ENCODE measurements around the gene SMYD2.

SMYD2 gene

DNA sequence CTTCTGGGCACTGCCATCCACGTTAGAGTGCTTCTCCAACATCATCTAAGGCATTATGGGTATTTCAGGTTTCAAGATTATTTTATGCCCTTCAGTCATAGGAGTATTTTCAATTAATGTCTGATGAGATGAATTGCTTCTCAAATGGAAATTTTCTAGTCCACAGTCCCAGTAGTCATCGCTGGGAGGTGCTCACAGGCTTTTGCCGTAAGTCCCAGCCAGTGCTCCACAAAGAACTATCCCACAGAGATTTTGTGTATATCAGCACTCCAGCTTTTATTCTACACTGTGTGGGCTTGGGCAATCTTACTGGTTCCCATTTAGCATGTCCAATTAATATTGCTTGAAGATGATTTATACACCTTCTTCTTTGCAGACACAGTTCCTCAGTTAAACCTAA is 61.0 kb downstream of the SMYD2 start:
- H3K4me3 ChIP-seq (ENCODE audit: control insufficient read depth, low read depth, low read length) = no peak overlapping the region
- DNase-seq (ENCODE audit: low read depth) = no peak
- TF ChIP-seq, protein P1, sequence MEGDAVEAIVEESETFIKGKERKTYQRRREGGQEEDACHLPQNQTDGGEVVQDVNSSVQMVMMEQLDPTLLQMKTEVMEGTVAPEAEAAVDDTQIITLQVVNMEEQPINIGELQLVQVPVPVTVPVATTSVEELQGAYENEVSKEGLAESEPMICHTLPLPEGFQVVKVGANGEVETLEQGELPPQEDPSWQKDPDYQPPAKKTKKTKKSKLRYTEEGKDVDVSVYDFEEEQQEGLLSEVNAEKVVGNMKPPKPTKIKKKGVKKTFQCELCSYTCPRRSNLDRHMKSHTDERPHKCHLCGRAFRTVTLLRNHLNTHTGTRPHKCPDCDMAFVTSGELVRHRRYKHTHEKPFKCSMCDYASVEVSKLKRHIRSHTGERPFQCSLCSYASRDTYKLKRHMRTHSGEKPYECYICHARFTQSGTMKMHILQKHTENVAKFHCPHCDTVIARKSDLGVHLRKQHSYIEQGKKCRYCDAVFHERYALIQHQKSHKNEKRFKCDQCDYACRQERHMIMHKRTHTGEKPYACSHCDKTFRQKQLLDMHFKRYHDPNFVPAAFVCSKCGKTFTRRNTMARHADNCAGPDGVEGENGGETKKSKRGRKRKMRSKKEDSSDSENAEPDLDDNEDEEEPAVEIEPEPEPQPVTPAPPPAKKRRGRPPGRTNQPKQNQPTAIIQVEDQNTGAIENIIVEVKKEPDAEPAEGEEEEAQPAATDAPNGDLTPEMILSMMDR (conservative IDR thresholded peaks at IDR 0.05; ENCODE audit: control insufficient read depth, insufficient read depth, low read depth, low read length) = no peak

DNA sequence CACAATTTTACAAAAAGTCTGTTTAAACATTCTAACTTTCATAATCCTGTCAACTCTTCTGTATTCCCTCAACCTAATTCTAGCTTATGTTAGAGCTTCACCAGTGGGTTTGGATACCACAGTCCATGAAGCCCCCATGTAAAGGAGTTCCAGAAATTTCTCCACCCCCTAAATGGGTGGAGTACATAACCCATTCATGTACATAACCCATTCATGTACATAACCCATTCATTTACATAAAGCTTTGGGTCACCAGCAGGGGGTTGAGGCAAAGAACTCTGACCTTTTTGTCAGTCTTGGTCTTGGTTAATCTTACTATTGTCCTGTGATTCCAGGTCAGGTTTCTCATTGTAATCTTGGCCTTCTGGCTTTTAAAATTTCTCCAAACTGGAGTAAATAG is 61.6 kb downstream of the SMYD2 start:
- H3K4me3 ChIP-seq (ENCODE audit: control insufficient read depth, low read depth, low read length) = no peak overlapping the region
- DNase-seq (ENCODE audit: low read depth) = no peak
- TF ChIP-seq, protein P1 (conservative IDR thresholded peaks at IDR 0.05; ENCODE audit: control insufficient read depth, insufficient read depth, low read depth, low read length) = peak; percentile 16

DNA sequence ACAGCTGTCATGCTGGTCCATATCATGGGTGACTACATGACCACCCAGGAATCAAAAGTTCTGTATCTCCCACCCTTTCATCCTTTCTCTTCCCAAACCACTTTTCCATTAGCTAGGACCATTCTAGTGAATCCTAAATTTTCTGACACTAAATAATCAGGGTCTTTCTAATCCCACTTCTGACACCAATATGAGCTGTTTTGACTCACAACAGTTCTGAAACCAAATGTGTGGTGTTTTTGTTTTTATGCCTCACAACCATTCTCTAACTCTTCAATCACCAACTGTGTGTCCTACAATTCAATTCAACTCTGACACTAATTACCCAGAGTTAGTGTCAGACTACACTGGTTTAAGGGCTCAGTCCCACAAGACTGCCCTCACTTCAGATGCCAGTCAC is 63.9 kb downstream of the SMYD2 start:
- no peak overlapping the region for H3K4me3 ChIP-seq (ENCODE audit: control insufficient read depth, low read depth, low read length)
- TF ChIP-seq, protein P1 (conservative IDR thresholded peaks at IDR 0.05; ENCODE audit: control insufficient read depth, insufficient read depth, low read depth, low read length) = no peak
- DNase-seq (ENCODE audit: low read depth) = no peak

DNA sequence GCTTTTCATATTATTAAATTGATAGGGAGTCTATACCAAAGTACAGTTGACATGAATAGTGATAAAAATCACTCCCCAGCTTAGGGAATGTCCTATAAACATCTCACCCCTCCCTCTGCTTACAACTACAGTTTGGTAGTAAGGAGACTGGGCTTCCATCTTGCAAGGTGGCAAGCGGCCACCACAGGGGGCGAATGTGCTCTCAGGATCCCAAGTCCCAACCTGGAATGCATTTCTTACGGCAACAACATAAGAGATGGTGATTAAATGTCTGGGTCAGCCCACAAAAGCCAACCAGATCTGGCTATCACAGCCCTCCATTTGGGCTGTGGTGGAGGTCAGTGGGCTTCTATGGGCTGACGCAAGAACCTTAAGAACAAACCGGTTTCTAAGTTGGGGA is 68.0 kb downstream of the SMYD2 start:
- no peak for DNase-seq (ENCODE audit: low read depth)

DNA sequence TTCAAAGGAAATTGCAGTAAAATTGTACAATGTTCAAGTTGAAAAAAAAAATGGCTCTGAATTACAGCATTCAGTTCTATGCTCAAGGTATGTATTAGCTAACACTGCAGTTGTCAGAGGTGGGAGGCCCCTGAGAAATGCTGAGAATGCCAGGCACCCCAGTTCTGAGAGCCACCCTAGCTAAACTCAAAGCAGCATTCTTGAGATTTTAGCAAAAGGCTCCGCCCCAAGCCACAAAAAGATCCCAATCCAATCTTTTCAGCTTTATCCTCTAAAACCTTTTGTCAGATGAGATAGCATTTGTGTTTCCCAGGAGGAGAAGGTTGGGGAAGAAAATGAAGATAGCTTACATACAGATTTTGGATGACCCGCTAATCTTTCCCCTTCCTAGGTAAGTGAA is 68.8 kb downstream of the SMYD2 start:
- H3K4me3 ChIP-seq (ENCODE audit: control insufficient read depth, low read depth, low read length) = no peak overlapping the region
- no peak for DNase-seq (ENCODE audit: low read depth)
- TF ChIP-seq, protein P1 (conservative IDR thresholded peaks at IDR 0.05; ENCODE audit: control insufficient read depth, insufficient read depth, low read depth, low read length) = no peak

More for the DNA sequence above, 68.0 kb downstream of the SMYD2 start:
- TF ChIP-seq, protein P1 (conservative IDR thresholded peaks at IDR 0.05; ENCODE audit: control insufficient read depth, insufficient read depth, low read depth, low read length) = no peak
- H3K4me3 ChIP-seq (ENCODE audit: control insufficient read depth, low read depth, low read length) = no peak overlapping the region

DNA sequence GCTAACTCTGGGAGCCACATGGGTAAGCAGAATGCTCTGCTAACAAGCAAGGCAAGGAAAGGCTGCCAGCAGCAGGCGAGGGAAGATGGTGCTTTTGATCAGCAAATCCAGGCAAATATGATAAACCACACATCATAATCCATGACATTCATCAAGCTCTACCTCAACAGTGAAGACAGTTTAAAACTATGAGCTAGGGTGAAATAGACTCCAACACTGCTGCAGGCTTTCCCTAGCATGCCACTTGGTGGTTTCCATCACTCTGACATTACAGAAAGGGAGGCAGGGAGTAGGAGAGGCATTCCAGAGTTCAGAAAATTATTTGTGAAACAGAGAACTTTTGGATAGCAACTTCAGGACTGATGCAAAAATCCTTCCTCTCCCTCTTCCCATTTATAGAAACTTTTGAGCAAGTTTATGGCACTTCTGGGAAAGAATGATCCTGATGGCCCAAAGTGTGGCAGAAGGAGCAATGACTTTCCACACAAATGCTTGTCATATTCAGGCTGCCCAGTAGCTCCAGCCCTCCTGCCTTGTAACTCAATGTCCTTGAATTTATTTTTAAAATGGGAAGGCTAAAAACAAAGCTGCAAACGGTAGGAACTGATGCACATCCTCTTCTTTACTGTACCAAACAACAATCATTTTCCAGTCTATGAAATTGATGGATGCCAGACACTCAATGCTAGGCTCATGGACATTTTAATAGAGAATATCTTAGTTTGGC is 70.8 kb downstream of the SMYD2 start:
- no peak for DNase-seq (ENCODE audit: low read depth)
- TF ChIP-seq, protein P1 (conservative IDR thresholded peaks at IDR 0.05; ENCODE audit: control insufficient read depth, insufficient read depth, low read depth, low read length) = no peak
- H3K4me3 ChIP-seq (ENCODE audit: control insufficient read depth, low read depth, low read length) = no peak overlapping the region
